ENCODE data around the gene IGSF6.

The IGSF6 gene

DNA sequence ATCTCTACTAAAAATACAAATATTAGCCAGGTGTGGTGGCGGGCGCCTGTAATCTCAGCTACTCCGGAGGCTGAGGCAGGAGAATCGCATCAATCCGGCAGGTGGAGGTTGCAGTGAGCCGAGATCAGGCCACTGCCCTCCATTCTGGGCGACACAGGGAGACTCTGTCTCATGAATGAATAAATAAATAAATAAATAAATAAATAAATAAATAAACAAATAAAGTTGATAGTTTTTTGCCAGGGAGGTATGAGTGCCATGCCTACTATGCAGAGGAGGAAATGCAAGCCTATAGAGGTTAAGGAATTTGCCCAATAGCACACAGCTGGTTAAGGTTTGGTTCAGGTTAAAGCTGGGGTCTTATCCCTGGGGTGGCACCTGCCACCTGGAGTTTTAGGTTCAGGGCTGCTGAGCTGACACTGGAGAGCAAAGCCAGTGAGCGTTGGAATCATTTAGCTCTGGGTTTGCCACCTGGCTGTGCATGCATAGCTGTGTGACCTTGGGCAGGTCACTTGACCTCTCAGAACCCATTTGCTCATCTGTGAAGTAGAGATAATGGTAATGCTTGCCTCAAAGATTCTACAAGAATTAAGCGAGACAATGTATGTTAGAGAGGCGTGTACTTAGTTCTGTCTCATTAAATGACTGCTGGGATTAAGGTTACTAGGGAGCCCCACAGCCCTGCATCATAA lies 12.5 kb upstream of the IGSF6 start:
- DNase-seq (ENCODE audit: low read depth), result no peak
- TF ChIP-seq CTCF (IDR thresholded peaks at IDR 0.05; ENCODE audit: control insufficient read depth, extremely low read depth, insufficient read depth), result no peak
- H3K4me3 ChIP-seq (ENCODE audit: low read depth, low read length), result no peak overlapping the region

DNA sequence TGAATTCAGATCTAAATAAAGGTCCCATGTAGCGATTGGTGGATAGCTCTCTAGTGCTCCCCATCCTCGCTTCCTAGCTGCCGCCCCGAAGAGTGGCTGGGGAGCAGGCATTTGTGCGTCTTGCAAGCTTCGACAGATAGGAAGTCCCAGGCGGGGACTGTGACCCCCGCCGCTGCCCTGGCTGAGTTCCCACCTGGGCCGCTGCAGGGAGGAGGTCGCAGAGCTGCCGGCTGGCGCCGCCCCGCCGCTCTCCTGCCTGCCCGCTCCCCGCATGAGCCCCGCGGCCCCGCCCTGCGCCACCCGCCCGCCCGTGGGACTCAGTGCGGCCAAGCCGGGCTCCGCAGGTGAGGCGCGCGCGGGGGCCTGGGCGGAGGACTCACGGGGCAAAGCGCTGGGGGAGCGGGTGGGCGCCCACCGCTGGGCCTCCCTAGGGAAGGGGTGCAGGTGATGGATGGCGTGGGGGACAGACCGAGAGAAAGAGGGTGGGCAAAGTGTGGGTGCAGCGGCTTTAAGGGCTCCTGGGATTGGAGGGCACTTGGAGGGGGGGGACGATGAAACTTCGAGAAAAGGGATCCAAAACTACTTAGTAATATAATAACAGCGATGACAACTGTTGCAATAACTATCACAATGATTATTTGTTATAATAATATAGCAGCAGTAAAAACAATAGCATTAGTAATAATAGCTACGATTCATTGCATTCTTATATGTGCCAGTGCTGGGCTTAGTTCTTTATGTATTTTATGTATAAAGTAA lies 11.7 kb upstream of the IGSF6 start, which contains the start of gene OTOA:
Gene OTOA, plus strand, starts transcription at position 80 of the 759 bp plus-strand sequence. CDS start 14,547 bp downstream, outside the sequence.
- TF ChIP-seq CTCF (IDR thresholded peaks at IDR 0.05; ENCODE audit: control insufficient read depth, extremely low read depth, insufficient read depth), result no peak
- DNase-seq (ENCODE audit: low read depth), result no peak
- no peak within 1 kb of the TSS for H3K4me3 ChIP-seq (ENCODE audit: low read depth, low read length)

GRCh38 chr16:21659124-21659523 lies 6.7 kb upstream of the IGSF6 start:
- H3K4me3 ChIP-seq (ENCODE audit: low read depth, low read length), result no peak overlapping the region
- TF ChIP-seq CTCF (IDR thresholded peaks at IDR 0.05; ENCODE audit: control insufficient read depth, extremely low read depth, insufficient read depth), result no peak
- no peak for DNase-seq (ENCODE audit: low read depth)

- no peak overlapping the region for H3K4me3 ChIP-seq (ENCODE audit: low read depth, low read length)
- DNase-seq (ENCODE audit: low read depth), result no peak
- TF ChIP-seq CTCF (IDR thresholded peaks at IDR 0.05; ENCODE audit: control insufficient read depth, extremely low read depth, insufficient read depth), result peak; percentile 81
These were observed 4.7 kb upstream of the IGSF6 start for GRCh38 chr16:21656795-21657768.

DNA sequence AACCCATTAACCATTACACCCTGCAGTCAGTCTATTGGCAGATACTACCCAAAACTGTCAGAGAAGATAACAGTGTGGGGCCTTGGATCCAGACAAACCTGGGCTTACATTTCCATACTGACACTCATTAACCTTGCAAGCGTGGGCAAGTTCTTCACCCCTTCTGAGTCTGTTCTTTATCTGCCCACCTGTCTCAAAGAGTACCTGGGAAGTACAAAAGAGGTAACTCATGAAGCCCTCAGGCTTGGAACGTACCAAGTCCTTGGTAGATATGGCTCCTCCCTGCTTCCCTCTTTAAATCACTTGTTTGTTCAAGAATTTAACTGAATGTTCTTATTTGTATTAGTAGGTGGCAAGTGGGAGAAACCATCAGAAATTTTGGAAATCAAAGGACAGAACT lies 2.5 kb upstream of the IGSF6 start:
- no peak for TF ChIP-seq CTCF (IDR thresholded peaks at IDR 0.05; ENCODE audit: control insufficient read depth, extremely low read depth, insufficient read depth)
- H3K4me3 ChIP-seq (ENCODE audit: low read depth, low read length), result no peak overlapping the region
- no peak for DNase-seq (ENCODE audit: low read depth)

- TF ChIP-seq CTCF (IDR thresholded peaks at IDR 0.05; ENCODE audit: control insufficient read depth, extremely low read depth, insufficient read depth), result no peak
- no peak overlapping the region for H3K4me3 ChIP-seq (ENCODE audit: low read depth, low read length)
- no peak for DNase-seq (ENCODE audit: low read depth)
These were observed 2.1 kb upstream of the IGSF6 start for GRCh38 chr16:21654466-21654865.

Data from LNCaP clone FGC (cell line).